HEK293 (cell line): Measurements from ENCODE around the gene CREB5.

Experiments
- EGR2 ChIP-seq: fragments of 450-650 bp; formaldehyde crosslinking; IDR thresholded peaks from 2 replicates; pipeline ENCODE4 v1.5.1; 2016; ENCODE audit warnings: low read depth, missing biosample characterization, missing genetic modification characterization
- GLIS2 ChIP-seq: fragments of 450-650 bp; formaldehyde crosslinking; IDR thresholded peaks from 2 replicates; pipeline ENCODE4 v1.5.1; 2016; ENCODE audit warnings: missing biosample characterization, missing genetic modification characterization
- INSM2 ChIP-seq: fragments of 450-650 bp; formaldehyde crosslinking; IDR thresholded peaks from 2 replicates; pipeline ENCODE4 v1.5.1; 2016; ENCODE audit warnings: missing biosample characterization, missing genetic modification characterization
- PRDM1 ChIP-seq: fragments of 450-650 bp; formaldehyde crosslinking; IDR thresholded peaks from 2 replicates; pipeline ENCODE4; 2016; ENCODE audit warnings: missing biosample characterization, missing genetic modification characterization
- ZEB2 ChIP-seq: fragments of 450-650 bp; formaldehyde crosslinking; IDR thresholded peaks from 2 replicates; pipeline ENCODE4 v1.5.1; 2016; ENCODE audit warnings: missing biosample characterization, missing genetic modification characterization
- ZNF138 ChIP-seq: fragments of 450-650 bp; formaldehyde crosslinking; IDR thresholded peaks from 2 replicates; pipeline ENCODE4 v1.5.1; 2016; ENCODE audit warnings: missing biosample characterization, missing genetic modification characterization, borderline replicate concordance
- ZNF184 ChIP-seq: fragments of 450-650 bp; IDR thresholded peaks from 2 replicates; pipeline ENCODE4 v1.5.1; 2018; ENCODE audit warnings: missing biosample characterization, mild to moderate bottlenecking, missing genetic modification characterization
- ZNF394 ChIP-seq: fragments of 450-650 bp; formaldehyde crosslinking; IDR thresholded peaks from 2 replicates; pipeline ENCODE4 v1.5.1; 2016; ENCODE audit warnings: missing biosample characterization, missing genetic modification characterization, mild to moderate bottlenecking, moderate library complexity, borderline replicate concordance
- ZNF404 ChIP-seq: fragments of 450-650 bp; formaldehyde crosslinking; IDR thresholded peaks from 2 replicates; pipeline ENCODE4 v1.5.1; 2017; ENCODE audit warnings: missing biosample characterization, missing genetic modification characterization
- ZNF426 ChIP-seq: fragments of 450-650 bp; formaldehyde crosslinking; IDR thresholded peaks from 2 replicates; pipeline ENCODE4 v1.5.1; 2017; ENCODE audit warnings: missing biosample characterization, missing genetic modification characterization, mild to moderate bottlenecking, inconsistent platforms, moderate library complexity
- ZNF561 ChIP-seq: fragments of 450-650 bp; IDR thresholded peaks from 2 replicates; pipeline ENCODE4 v1.5.1; 2018; ENCODE audit warnings: missing biosample characterization, missing genetic modification characterization, borderline replicate concordance
- ZNF830 ChIP-seq: fragments of 450-650 bp; IDR thresholded peaks from 2 replicates; pipeline ENCODE4 v1.5.0; 2018; ENCODE audit warnings: missing biosample characterization, missing genetic modification characterization, low read depth, mild to moderate bottlenecking, moderate library complexity
- TF ChIP-seq, protein P1 (sequence below): fragments of 450-650 bp; formaldehyde crosslinking; IDR thresholded peaks from 2 replicates; pipeline ENCODE4 v1.5.1; 2016; ENCODE audit warnings: missing biosample characterization, missing genetic modification characterization

- no peak for TF ChIP-seq EGR2
- TF ChIP-seq ZNF394 (tag by site-specific recombination), result no peak
- TF ChIP-seq, protein P1, sequence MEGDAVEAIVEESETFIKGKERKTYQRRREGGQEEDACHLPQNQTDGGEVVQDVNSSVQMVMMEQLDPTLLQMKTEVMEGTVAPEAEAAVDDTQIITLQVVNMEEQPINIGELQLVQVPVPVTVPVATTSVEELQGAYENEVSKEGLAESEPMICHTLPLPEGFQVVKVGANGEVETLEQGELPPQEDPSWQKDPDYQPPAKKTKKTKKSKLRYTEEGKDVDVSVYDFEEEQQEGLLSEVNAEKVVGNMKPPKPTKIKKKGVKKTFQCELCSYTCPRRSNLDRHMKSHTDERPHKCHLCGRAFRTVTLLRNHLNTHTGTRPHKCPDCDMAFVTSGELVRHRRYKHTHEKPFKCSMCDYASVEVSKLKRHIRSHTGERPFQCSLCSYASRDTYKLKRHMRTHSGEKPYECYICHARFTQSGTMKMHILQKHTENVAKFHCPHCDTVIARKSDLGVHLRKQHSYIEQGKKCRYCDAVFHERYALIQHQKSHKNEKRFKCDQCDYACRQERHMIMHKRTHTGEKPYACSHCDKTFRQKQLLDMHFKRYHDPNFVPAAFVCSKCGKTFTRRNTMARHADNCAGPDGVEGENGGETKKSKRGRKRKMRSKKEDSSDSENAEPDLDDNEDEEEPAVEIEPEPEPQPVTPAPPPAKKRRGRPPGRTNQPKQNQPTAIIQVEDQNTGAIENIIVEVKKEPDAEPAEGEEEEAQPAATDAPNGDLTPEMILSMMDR (tag by site-specific recombination), result no peak
- TF ChIP-seq ZNF184 (tag by site-specific recombination), result no peak
- TF ChIP-seq ZNF426, result no peak
- TF ChIP-seq PRDM1 (tag by site-specific recombination), result no peak
- TF ChIP-seq ZNF404 (tag by site-specific recombination), result no peak
- TF ChIP-seq ZNF561, result no peak
- TF ChIP-seq GLIS2 (tag by site-specific recombination), result no peak
- no peak for TF ChIP-seq ZEB2 (tag by site-specific recombination)
- no peak for TF ChIP-seq INSM2 (tag by site-specific recombination)
- no peak for TF ChIP-seq ZNF830 (tag by site-specific recombination)
- TF ChIP-seq ZNF138 (tag by site-specific recombination), result no peak
Measured at GRCh38 chr7:28638914-28639313, 226.6 kb downstream of the CREB5 start.
